Putamen (tissue), 1 donor: ENCODE results near the gene SULT1C3.
"Not testable (repeated sequence)": the region's sequence is repeated elsewhere in the genome, so short reads cannot be mapped to it uniquely, and the experiment has no call there.

Experiments used
- DNase-seq: peaks from one replicate; pipeline ENCODE4 v3.0.0-alpha.2; 2016; ENCODE audit warnings: low spot score

SULT1C3 gene

DNA sequence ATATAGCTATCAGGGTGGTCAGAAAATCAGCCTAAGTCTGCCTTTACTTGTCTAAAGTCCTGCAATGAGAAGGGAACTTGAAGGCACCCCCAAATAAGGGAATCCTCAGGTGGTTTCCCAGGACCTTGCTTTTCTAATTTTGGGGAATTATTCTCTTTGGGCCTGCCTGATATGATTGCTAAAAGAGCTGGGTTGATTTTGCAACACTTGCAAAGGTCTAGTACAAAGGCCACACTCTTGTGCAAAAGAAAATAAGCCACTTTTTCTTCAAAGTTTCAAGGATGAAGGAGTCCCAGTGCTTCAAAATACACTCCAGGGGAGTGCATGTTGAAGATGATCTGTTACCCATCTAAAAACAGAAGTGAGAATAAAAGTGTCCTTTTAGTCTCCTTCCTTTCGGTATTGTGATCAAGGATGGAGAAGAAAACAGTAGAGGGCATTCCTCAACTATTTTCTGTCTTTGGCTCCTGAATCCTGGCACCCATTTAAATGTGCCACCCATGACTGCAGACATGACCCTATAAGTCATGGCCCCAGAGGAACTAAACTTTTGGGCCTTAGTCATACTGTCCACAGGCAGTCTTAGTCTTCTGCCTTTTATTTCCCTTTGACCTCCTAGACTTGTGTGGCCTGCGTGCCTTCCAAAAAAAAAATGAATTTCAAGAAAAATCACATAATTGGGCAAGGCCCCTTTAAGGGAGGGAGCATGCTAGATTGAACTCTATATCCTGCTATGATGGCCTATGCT, 5.1 kb downstream of the SULT1C3 start:
- no peak for DNase-seq

DNA sequence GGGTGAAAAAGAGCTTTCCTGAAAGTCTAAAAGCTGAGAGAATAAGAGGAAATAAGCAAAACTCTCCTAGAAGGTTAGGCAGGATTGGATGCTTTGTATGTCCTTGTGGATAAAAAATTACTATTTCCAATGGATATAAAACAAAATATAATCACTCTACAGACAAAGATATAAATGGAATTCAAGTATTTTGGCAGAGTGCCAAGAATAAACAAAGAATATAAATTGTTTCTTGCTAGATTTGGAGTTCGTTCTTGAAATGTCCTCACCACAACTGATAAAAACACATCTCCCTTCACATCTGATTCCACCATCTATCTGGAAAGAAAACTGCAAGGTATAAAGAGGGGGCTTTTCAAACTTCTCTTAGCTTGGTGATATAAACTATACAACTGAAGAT, 13.3 kb downstream of the SULT1C3 start:
- no peak for DNase-seq

DNA sequence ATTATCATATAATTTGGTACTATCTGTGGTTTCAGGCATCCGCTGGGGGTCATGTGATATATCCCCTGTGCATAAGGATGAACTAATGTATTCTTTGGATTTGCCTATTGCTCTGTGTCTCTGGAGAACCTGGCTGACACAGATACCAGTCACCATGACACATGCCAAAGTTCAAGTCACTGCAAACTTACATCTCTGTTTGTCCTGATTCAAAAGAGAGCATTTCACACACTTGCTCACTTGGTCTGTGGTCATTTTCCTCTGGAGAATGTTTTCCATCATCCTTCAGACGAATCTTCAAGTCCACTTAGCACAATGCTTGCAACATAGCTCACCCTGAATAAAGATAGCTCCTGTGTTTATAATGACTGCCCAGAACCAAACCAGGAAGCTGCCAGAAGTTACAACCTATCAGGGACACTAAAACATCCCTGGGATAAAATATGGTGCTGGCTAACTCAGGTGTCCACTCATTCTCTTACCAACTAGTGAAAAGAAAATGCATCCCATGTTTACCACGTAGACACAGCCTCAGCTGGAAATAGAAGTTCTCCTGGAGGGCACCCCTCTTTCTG, 18.1 kb downstream of the SULT1C3 start:
- no peak for DNase-seq

DNA sequence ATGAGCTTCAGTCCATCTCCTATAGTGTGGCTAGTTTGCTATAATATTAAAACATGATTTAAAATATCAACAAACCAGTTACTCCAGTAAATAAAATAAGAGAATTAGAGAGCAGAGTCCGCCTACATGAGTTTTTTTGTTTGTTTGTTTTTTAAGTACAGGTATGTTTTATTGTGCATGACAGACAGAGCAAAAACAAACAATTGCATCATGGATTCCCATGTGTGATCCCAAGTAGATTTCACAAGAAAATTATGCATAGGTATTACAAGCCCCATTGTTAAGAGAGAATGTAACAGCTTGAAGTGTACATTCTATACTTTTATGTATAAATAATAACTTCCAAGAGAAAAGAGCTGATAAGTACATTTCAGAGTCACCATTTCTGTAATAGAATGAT, 21.0 kb downstream of the SULT1C3 start:
- no peak for DNase-seq

DNA sequence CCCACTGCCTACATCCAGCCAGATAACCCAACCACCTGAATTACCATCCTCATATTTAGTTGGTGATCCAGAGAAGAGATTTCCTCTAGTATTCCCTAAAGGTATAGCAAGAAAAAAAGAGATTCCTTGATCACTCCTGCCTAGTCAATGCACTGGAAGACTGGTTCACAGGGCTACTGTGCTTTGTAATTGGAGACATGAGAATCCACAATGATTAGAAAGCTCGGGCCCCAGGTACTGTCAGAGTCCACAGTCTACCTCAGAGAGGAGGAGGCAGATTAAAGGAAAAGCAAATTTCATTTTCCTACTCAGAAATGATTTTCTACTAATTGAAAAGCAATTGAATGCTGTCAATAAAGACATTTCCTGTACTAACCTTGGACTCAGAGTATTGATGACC, 22.3 kb downstream of the SULT1C3 start:
- no peak for DNase-seq

DNA sequence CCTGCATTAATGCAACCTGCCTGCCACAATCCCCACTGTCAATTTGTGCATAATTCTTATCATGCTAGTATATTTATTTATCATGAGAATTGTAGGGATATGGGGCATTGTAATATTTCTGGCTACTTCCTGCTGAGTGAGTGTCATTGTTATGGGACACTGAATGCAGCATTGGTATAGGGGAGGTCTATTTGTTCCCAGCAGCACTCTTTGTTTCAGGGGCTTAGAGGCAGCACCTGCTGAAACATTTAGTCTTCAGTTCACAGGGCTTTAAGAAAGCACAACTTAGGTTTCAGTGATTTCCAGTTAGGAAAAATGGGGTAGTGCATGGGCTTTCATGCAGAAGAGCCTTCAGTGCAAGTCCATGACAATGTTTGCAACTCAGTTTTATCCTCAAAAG, 23.6 kb downstream of the SULT1C3 start:
- DNase-seq, result no peak

DNA sequence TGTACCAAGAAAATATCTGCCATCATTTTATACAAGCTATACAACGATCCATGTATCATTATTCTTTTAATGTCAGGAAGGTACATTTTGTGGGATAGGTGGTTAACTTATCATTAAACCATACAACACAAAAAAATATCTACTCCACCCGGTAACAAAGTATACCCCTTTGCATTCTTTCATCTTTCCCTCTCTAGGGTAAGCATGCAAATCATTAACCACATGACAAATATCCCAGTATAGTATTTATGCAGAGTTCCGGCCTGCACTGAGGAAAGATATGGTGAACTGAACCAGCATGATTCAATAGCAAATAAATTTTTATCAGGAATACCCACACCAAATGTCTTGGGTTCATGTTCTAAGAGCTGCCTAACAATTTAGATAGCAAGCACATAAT, 26.4 kb downstream of the SULT1C3 start:
- no peak for DNase-seq

DNA sequence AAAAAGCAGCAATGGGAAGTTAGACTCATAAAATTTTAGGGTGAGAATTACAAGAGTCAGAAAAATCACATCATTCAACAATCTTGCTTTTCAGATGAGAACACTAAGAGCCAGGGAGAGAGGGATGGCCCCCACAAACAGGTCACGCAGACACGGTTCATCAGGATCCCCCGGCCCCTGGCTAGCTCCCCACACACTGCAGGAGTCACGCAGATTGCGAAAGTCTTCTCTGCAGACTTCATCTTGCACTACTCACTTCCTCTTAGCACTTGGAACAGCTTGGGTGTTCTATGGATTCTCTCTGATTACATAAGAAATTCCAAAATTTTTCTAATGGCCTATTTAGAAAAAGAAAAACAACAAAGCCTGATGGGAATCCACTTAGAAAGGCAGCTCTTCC, 27.3 kb downstream of the SULT1C3 start:
- DNase-seq, result no peak

DNA sequence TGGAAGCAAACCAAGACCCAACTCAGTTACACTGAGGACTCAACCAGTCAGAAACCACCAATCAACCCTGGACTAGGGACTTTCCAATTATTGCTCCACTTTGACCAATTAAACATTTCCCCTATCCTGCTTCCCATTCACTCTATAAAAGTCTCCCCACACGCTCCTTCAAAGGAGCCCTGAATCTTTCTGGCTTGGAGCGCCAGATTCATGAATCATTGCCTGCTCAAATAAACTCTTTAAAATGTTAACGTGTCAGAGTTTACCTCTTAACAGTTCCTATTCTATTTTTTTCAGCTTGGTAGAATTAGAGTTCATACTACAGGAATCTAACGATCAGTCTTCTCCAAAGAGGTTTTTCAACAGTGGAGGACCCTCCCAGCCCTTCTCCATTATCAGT, 28.2 kb downstream of the SULT1C3 start:
- no peak for DNase-seq

DNA sequence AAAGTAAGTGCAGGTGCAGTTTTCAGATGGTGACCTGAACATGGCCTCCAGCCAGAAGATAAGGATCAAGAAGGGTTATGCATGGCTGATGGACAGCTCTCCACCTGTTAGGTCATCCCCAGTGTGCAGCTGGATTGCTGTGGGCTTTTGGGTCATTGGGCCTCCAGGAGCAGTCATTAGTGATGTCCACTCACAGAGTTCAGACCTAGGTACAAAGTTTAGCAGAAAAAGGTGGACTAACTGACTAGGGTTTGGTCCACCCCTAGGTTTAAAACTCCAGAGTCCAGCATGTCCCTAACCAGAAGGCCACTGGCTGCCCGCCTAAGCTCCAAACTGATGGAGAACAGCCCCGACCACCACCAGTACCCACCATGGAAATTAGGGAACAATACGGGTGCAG, 30.6 kb downstream of the SULT1C3 start:
- DNase-seq, result no peak

DNA sequence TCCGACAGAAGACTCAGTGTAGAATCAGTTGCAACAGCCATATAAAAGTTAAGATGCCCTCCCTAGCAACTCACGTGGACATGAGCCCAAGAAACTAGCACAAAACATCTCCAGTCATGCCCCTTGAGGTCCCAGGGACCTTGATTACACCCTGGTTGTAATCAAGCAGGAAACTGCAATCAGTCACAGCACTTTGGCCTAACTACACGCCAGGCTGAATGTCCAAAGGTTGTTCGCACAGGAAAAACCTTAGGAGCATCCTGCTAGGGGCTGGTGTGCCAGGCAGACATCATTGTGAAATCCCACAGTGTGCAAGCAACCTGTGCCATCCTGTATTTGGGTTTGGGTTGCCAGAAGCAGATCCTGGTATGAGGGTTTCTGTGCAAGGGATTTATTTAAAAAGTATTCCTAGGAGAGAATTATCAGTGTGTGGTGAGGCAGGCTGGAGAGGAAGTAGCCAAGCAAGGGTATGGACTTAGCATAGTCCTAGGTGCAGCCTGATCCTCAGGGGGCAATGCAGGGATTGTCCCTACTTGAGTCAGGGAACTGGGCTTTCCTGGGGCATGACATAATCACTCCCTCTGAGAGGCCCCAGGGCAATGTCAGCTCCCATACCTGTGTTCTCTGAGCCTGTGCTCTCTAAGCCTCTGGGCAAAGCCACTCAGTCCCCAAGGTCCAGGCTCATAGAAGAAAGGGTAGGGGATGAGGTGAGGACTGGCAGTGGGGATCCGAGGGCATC, 31.2 kb downstream of the SULT1C3 start:
- no peak for DNase-seq

DNA sequence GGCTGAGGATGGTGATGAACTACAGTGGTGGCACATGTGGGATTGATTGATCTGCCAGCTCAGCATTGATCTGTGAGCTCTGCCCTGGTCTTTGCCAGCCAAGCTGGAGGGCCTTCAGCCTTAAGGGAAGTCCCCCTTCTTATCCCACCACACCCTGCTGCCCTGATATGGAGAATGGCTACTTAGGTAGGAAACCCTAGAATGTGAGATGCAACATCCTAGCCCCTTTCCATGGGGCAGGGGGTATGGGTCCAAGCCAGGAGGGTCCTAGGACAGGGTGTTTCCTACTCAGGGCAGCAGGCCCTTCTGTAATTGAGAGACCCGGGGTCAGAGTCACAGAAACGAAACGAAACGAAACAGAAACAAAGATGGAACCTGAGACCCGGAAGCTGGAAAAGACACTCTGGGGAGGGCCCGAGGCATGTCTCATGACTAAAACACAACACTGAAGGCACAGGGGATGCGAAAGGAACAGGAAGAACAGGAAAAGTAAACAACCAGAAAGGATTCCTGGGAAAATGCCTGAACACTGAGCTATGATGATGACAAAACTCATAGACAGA, 32.0 kb downstream of the SULT1C3 start:
- DNase-seq, result no peak

DNA sequence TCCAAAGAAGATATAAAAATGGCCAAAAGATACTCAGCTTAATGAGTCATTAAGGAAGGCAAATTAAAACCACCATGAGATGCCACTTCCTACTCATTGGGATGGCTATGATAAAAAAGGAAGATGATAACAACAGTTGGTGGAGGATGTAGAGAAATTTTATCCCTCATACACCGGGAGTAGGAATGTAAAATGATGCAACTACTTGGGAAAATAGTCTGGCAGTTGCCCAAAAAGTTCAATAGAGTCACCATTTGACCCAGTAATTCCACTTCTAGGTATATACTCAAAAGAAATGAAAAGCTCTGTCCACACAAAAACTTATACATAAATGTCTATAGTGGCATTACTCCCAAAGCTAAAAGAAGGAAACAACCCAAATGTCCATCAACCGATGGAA, 38.9 kb downstream of the SULT1C3 start:
- DNase-seq, result no peak

DNA sequence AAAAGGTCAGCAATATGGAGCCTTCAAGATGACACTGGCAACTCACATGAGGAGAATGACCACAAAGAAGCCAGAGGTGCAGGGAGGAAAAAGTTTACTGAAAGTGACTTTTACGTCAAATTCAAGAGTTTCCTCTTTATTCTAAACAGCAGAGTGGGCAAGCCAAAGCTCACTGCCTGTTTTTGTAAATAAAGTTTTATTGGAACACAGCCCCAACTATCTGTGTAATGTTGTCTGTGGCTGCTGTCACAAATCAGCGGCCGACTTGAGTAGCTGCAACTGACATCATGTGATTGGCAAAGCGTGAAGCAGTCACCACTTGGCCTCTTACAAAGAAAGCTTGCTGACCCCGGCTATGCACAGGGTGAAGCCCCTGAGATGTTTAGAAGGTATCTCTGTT, 39.7 kb downstream of the SULT1C3 start:
- no peak for DNase-seq

DNA sequence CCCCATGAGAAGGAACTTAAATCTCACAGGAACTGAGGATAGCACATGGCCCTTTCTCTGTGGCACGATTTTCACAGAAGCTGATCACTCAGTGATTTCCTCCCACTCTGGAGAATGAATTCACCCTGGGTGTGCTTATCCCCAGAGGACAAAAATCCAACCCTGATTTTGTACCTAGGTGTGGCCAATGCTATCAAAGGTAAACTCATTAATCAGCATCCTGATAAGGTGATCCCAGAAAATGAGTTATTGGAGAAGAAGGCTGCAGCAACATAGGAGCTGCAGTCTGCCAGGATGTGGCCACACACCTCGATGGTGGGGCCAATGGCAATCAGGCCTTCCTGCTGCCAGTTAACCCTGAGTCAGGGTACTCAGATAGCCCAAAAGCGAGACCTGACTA, 40.7 kb downstream of the SULT1C3 start:
- no peak for DNase-seq

DNA sequence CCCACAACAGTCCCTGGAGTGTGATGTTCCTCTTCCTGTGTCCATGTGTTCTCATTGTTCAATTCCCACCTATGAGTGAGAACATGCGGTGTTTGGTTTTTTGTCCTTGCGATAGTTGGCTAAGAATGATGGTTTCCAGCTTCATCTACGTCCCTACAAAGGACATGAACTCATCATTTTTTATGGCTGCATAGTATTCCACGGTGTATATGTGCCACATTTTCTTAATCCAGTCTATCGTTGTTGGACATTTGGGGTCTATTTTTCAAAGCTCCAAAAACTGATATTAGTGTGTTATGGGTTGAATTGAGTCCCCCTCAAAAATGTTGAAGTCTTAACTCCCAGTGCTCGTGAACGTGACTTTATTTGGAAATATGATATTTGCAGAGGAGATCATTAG, 44.8 kb downstream of the SULT1C3 start:
- not testable (repeated sequence) for DNase-seq

DNA sequence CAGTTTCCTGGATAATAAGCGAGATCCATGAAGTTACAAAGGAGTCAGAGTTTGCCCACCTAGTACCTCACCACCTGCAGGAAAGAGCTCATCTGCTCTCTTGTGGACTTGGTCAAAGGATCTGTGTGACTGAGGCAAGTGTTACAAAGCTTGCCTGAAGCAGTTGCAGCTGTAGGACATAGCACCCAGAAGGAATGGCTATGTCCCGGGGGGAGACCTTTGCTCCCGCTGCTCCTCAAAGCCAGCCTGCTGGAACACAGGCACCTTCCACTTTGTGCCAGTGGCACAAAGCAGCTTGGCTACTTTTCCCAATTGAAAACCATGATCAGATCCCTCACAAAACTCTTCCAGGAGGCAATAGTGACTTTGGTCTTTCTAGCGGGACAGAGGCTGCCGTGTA, 45.8 kb downstream of the SULT1C3 start:
- no peak for DNase-seq

DNA sequence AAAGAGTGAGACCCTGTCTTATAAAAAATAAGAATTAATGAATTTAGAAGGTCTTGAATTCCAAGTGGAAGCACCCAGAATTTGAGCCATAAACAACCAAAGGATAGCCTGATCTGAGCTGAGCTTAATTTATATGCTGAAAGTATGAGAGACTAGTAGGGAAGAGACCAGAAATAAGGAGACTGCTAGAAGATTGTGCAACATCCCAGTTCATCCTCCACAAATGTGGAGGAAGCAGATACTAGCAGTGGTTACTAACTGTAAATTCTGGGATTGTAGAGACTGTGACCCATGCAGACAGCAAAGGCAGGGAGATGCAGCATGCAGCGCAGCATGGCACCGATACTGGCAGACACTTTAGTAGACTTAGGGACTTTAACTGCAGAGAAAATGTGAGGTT, 47.4 kb downstream of the SULT1C3 start:
- DNase-seq, result no peak

DNA sequence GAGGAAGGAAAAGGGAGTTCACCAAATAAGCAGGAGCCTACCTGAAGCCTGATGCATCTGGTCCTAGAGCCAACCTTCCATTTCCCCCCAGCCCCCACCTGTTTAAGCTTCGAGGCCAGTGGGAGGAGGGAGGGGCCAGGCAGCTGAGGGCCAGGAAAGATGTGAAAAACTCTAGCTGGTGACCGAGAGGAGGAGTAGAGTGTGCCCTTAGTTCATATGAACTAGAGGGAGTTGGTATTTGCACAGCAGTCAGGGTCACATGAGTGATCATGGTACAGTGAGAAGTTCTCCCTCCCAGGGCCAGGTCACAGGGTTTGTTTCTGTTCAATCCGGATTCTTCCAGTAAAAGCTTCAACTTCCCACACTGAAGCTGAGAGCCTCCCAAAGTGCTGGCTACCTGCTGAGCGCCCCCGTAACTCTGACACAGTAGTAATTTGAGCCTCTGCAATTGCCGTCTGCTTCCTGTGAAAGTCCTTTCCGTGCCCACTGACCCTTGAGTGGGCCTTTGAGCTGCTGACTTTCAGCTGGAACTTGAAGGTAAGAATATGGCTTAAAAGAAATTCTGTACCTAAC, 48.9 kb downstream of the SULT1C3 start, which contains the start of gene SULT1C2:
TSS of gene SULT1C2 (plus strand) at position 362 of the 573 bp plus-strand sequence. CDS start 4,773 bp downstream, outside the sequence.
- no peak for DNase-seq

DNA sequence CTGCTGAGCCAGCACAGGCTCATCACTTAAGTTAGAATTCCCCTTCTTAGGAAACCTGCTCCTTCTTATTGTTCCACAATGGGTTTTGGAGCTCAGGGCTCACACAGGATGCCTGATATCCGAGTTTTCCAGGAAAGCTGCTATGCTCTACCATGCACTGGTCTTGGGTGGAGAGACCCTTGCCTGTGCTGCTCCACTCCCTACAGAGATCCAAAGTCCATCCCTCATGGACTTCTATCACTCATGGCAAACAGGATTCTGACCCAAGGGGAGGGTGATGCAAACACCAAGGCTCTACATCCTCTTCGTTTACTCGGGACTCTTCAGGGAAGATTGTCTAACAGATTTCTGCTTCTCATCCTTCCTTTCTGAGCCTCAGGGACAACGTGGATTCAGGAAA, 54.1 kb downstream of the SULT1C3 start:
- DNase-seq, result no peak

DNA sequence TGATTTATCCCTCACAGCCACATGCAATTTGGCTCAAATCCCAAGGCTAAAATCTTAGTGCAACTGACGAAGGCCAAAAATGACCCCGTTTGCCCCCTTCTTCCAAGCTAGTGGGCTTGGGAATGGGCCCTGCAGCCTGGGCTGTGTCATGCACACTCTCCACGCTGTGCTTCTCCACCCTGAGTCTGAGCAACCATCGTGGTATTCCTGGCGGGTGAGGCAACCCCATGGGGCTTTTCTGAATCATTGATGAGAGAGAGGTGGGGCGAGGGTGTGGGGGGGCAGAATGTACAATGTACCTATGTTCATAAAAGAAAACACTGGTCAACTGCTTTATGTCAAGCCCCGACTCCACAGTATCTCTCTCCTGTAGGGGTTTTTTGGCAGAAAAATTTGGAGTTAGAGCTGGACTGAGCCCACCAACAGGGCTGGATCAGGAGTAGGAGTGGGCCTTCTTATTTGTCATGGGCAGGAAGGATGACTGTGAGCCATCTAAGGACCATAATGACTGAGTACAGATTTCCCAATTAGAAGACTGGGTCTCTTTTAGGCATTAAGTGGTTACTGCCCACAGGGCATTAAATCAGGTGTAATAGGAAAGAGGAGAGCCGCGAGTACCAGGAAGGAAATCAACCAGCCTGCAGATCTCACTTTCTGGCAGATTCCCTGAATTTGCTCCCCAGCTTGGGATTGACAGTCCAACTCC, 57.8 kb downstream of the SULT1C3 start:
- DNase-seq, result no peak

DNA sequence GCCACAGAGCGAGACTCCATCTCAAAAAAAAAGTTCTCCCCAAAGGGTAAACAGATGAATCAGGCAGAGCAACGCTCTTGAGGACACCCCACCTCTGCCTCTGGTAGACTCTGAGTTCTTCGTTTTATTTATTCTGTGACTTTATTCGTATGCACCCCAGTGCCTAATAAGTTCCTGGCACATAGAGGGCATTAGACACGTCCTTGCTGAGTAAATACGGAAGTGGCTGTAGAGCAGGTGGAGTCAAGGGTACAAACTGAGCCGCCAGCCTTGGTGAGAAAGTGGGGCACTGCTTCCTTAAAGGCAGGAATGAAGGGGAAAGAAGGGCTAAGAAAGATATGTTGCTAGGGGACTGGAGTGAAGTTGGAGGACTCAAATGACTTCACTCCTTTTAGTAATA, 61.8 kb downstream of the SULT1C3 start:
- no peak for DNase-seq
